ENCODE measurements around the gene CD200R1.
"Not testable (repeated sequence)": the region's sequence is repeated elsewhere in the genome, so short reads cannot be mapped to it uniquely, and the experiment has no call there.

Gene CD200R1

GRCh38 chr3:112958811-112959560 lies 15.9 kb downstream of the CD200R1 start:
- TF ChIP-seq YY1 (IDR thresholded peaks at IDR 0.05; ENCODE audit: insufficient read depth, insufficient read length): no peak
- no peak for TF ChIP-seq SUZ12 (IDR thresholded peaks at IDR 0.05; ENCODE audit: extremely low read depth, insufficient read depth, insufficient read length)
- no peak for TF ChIP-seq ZNF274 (IDR thresholded peaks at IDR 0.05; ENCODE audit: low read depth, low read length)
- DNase-seq (ENCODE audit: low read depth, low spot score): no peak

GRCh38 chr3:112956351-112956750 lies 18.6 kb downstream of the CD200R1 start:
- H3K4me3 ChIP-seq (ENCODE audit: insufficient read length, low read depth): no peak overlapping the region
- H3K9me3 ChIP-seq (ENCODE audit: insufficient read depth, low read length): no peaks in the 10 kb centered on the region
- H3K4me1 ChIP-seq (ENCODE audit: insufficient read depth, insufficient read length): no peaks in the 10 kb centered on the region
- TF ChIP-seq ZNF274 (IDR thresholded peaks at IDR 0.05; ENCODE audit: low read depth, low read length): no peak
- no peak for TF ChIP-seq YY1 (IDR thresholded peaks at IDR 0.05; ENCODE audit: insufficient read depth, insufficient read length)
- TF ChIP-seq SUZ12 (IDR thresholded peaks at IDR 0.05; ENCODE audit: extremely low read depth, insufficient read depth, insufficient read length): no peak
- H3K27me3 ChIP-seq (ENCODE audit: insufficient read depth, insufficient read length): no peaks in the 10 kb centered on the region
- no peak for DNase-seq (ENCODE audit: low read depth, low spot score)
- no peak overlapping the region for H3K9ac ChIP-seq (ENCODE audit: insufficient read length, low read depth)
- no peaks in the 10 kb centered on the region for H3K36me3 ChIP-seq (ENCODE audit: insufficient read depth, insufficient read length, low read length)

More at GRCh38 chr3:112958811-112959560, 15.9 kb downstream of the CD200R1 start:
- peaks cover 13% of the 10 kb centered on the region; the same call in 1 of the 2 replicates for H3K9me3 ChIP-seq (ENCODE audit: insufficient read depth, low read length)
- H3K4me1 ChIP-seq (ENCODE audit: insufficient read depth, insufficient read length): no peaks in the 10 kb centered on the region
- H3K36me3 ChIP-seq (ENCODE audit: insufficient read depth, insufficient read length, low read length): no peaks in the 10 kb centered on the region
- H3K27me3 ChIP-seq (ENCODE audit: insufficient read depth, insufficient read length): no peaks in the 10 kb centered on the region
- no peak overlapping the region for H3K4me3 ChIP-seq (ENCODE audit: insufficient read length, low read depth)
- H3K9ac ChIP-seq (ENCODE audit: insufficient read length, low read depth): no peak overlapping the region

GRCh38 chr3:112948346-112948838 lies 26.5 kb downstream of the CD200R1 start:
- no peaks in the 10 kb centered on the region for H3K9me3 ChIP-seq (ENCODE audit: insufficient read depth, low read length)
- no peaks in the 10 kb centered on the region for H3K27me3 ChIP-seq (ENCODE audit: insufficient read depth, insufficient read length)
- no peaks in the 10 kb centered on the region for H3K36me3 ChIP-seq (ENCODE audit: insufficient read depth, insufficient read length, low read length)
- H3K4me3 ChIP-seq (ENCODE audit: insufficient read length, low read depth): no peak overlapping the region
- no peaks in the 10 kb centered on the region for H3K4me1 ChIP-seq (ENCODE audit: insufficient read depth, insufficient read length)
- H3K9ac ChIP-seq (ENCODE audit: insufficient read length, low read depth): no peak overlapping the region
- DNase-seq (ENCODE audit: low read depth, low spot score): no peak
- no peak for TF ChIP-seq SUZ12 (IDR thresholded peaks at IDR 0.05; ENCODE audit: extremely low read depth, insufficient read depth, insufficient read length)
- TF ChIP-seq ZNF274 (IDR thresholded peaks at IDR 0.05; ENCODE audit: low read depth, low read length): no peak
- TF ChIP-seq YY1 (IDR thresholded peaks at IDR 0.05; ENCODE audit: insufficient read depth, insufficient read length): no peak

- no peaks in the 10 kb centered on the region for H3K4me1 ChIP-seq (ENCODE audit: insufficient read depth, insufficient read length)
- no peak overlapping the region for H3K9ac ChIP-seq (ENCODE audit: insufficient read length, low read depth)
- H3K4me3 ChIP-seq (ENCODE audit: insufficient read length, low read depth): no peak overlapping the region
- TF ChIP-seq YY1 (IDR thresholded peaks at IDR 0.05; ENCODE audit: insufficient read depth, insufficient read length) (no peak), ZNF274 (IDR thresholded peaks at IDR 0.05; ENCODE audit: low read depth, low read length) (no peak), SUZ12 (IDR thresholded peaks at IDR 0.05; ENCODE audit: extremely low read depth, insufficient read depth, insufficient read length) (no peak)
- H3K36me3 ChIP-seq (ENCODE audit: insufficient read depth, insufficient read length, low read length): no peaks in the 10 kb centered on the region
- no peak for DNase-seq (ENCODE audit: low read depth, low spot score)
- no peaks in the 10 kb centered on the region for H3K9me3 ChIP-seq (ENCODE audit: insufficient read depth, low read length)
- H3K27me3 ChIP-seq (ENCODE audit: insufficient read depth, insufficient read length): no peaks in the 10 kb centered on the region
Measured at GRCh38 chr3:112931736-112932521, 43.0 kb downstream of the CD200R1 start.

GRCh38 chr3:112930771-112931170 lies 44.1 kb downstream of the CD200R1 start:
- H3K27me3 ChIP-seq (ENCODE audit: insufficient read depth, insufficient read length): no peaks in the 10 kb centered on the region

GRCh38 chr3:112925969-112926368 lies 48.9 kb downstream of the CD200R1 start:
- H3K4me3 ChIP-seq (ENCODE audit: insufficient read length, low read depth): no peak overlapping the region
- no peak for TF ChIP-seq ZNF274 (IDR thresholded peaks at IDR 0.05; ENCODE audit: low read depth, low read length)
- TF ChIP-seq YY1 (IDR thresholded peaks at IDR 0.05; ENCODE audit: insufficient read depth, insufficient read length): no peak
- TF ChIP-seq SUZ12 (IDR thresholded peaks at IDR 0.05; ENCODE audit: extremely low read depth, insufficient read depth, insufficient read length): no peak

More at GRCh38 chr3:112930771-112931170, 44.1 kb downstream of the CD200R1 start:
- no peak for DNase-seq (ENCODE audit: low read depth, low spot score)
- Histone ChIP-seq H3K9ac (ENCODE audit: insufficient read length, low read depth) (no peak overlapping the region), H3K4me1 (ENCODE audit: insufficient read depth, insufficient read length) (no peaks in the 10 kb centered on the region), H3K36me3 (ENCODE audit: insufficient read depth, insufficient read length, low read length) (no peaks in the 10 kb centered on the region), H3K4me3 (ENCODE audit: insufficient read length, low read depth) (no peak overlapping the region), H3K9me3 (ENCODE audit: insufficient read depth, low read length) (no peaks in the 10 kb centered on the region)
- TF ChIP-seq ZNF274 (IDR thresholded peaks at IDR 0.05; ENCODE audit: low read depth, low read length) (no peak), YY1 (IDR thresholded peaks at IDR 0.05; ENCODE audit: insufficient read depth, insufficient read length) (no peak), SUZ12 (IDR thresholded peaks at IDR 0.05; ENCODE audit: extremely low read depth, insufficient read depth, insufficient read length) (no peak)

GRCh38 chr3:112925560-112925959 lies 49.3 kb downstream of the CD200R1 start:
- H3K27me3 ChIP-seq (ENCODE audit: insufficient read depth, insufficient read length): no peaks in the 10 kb centered on the region
- no peak for DNase-seq (ENCODE audit: low read depth, low spot score)
- no peaks in the 10 kb centered on the region for H3K9me3 ChIP-seq (ENCODE audit: insufficient read depth, low read length)
- H3K36me3 ChIP-seq (ENCODE audit: insufficient read depth, insufficient read length, low read length): no peaks in the 10 kb centered on the region
- no peak for TF ChIP-seq ZNF274 (IDR thresholded peaks at IDR 0.05; ENCODE audit: low read depth, low read length)
- no peak for TF ChIP-seq YY1 (IDR thresholded peaks at IDR 0.05; ENCODE audit: insufficient read depth, insufficient read length)
- no peak for TF ChIP-seq SUZ12 (IDR thresholded peaks at IDR 0.05; ENCODE audit: extremely low read depth, insufficient read depth, insufficient read length)
- no peak overlapping the region for H3K9ac ChIP-seq (ENCODE audit: insufficient read length, low read depth)
- no peak overlapping the region for H3K4me3 ChIP-seq (ENCODE audit: insufficient read length, low read depth)
- no peaks in the 10 kb centered on the region for H3K4me1 ChIP-seq (ENCODE audit: insufficient read depth, insufficient read length)

More at GRCh38 chr3:112925969-112926368, 48.9 kb downstream of the CD200R1 start:
- DNase-seq (ENCODE audit: low read depth, low spot score): no peak
- Histone ChIP-seq H3K4me1 (ENCODE audit: insufficient read depth, insufficient read length) (no peaks in the 10 kb centered on the region), H3K36me3 (ENCODE audit: insufficient read depth, insufficient read length, low read length) (no peaks in the 10 kb centered on the region), H3K9ac (ENCODE audit: insufficient read length, low read depth) (no peak overlapping the region), H3K9me3 (ENCODE audit: insufficient read depth, low read length) (no peaks in the 10 kb centered on the region), H3K27me3 (ENCODE audit: insufficient read depth, insufficient read length) (no peaks in the 10 kb centered on the region)

GRCh38 chr3:112919541-112919940 lies 55.4 kb downstream of the CD200R1 start:
- not testable (repeated sequence) for H3K9ac ChIP-seq (ENCODE audit: insufficient read length, low read depth); H3K4me3 ChIP-seq (ENCODE audit: insufficient read length, low read depth); DNase-seq (ENCODE audit: low read depth, low spot score); H3K4me1 ChIP-seq (ENCODE audit: insufficient read depth, insufficient read length); H3K9me3 ChIP-seq (ENCODE audit: insufficient read depth, low read length); H3K36me3 ChIP-seq (ENCODE audit: insufficient read depth, insufficient read length, low read length); H3K27me3 ChIP-seq (ENCODE audit: insufficient read depth, insufficient read length)
